ENCODE measurements around the gene UNC5CL.

- TF ChIP-seq CTCF (conservative IDR thresholded peaks at IDR 0.05; ENCODE audit: low read length) (no peak), EZH2phosphoT487 (IDR thresholded peaks at IDR 0.05; ENCODE audit: borderline replicate concordance) (no peak)
Observed at GRCh38 chr6:41014780-41015179, 24.2 kb downstream of the UNC5CL start.
